ENCODE results near the gene CCDC134. TPM values are rescaled to one million over a fixed set of nuclear protein-coding genes. Genes with fewer than 3 reads are reported as not detected.

Gene CCDC134
- total RNA-seq, 6 donors from 2014 or later, result 5.5 to 12.6 (median 8.8) TPM

GRCh38 chr22:41845380-41846267 is 45.1 kb downstream of the CCDC134 start:
- peaks cover 0 to 3% (median 0%) of the 10 kb centered on the region in 4 donors for H3K36me3 ChIP-seq

GRCh38 chr22:41846268-41846987 is 45.9 kb downstream of the CCDC134 start:
- no peak for ATAC-seq (ENCODE audit: low FRiP score in 2 of 2)
- WGBS, 2 donors, result 60% methylated on average over 10 of the region's 10 CpGs

More at GRCh38 chr22:41845380-41846267, 45.1 kb downstream of the CCDC134 start:
- Histone ChIP-seq H3K27me3 (no peaks in the 10 kb centered on the region), H3K9me3 (no peaks in the 10 kb centered on the region), H3K4me3 (no peak overlapping the region), H3K4me1 (peaks cover 43 to 85% (median 74%) of the 10 kb centered on the region in 4 donors), H3K27ac (peak overlapping the region in 2 of 4 donors; percentile 36 to 45)
- DNase-seq (no peak), ATAC-seq (ENCODE audit: low FRiP score in 2 of 2) (no peak)
- TF ChIP-seq POLR2A (IDR thresholded peaks at IDR 0.05), result no peak
- TF ChIP-seq POLR2AphosphoS5 (IDR thresholded peaks at IDR 0.05), result no peak
- no peak for TF ChIP-seq CTCF (IDR thresholded peaks at IDR 0.05)
- no peak for TF ChIP-seq EP300 (IDR thresholded peaks at IDR 0.05)
- WGBS, 2 donors, result 50 to 59% methylated on average over 4 of the region's 4 CpGs

GRCh38 chr22:41847300-41847699 is 46.8 kb downstream of the CCDC134 start:
- TF ChIP-seq EP300 (IDR thresholded peaks at IDR 0.05), result no peak
- no peak for TF ChIP-seq POLR2AphosphoS5 (IDR thresholded peaks at IDR 0.05)
- TF ChIP-seq POLR2A (IDR thresholded peaks at IDR 0.05), result no peak
- TF ChIP-seq CTCF (IDR thresholded peaks at IDR 0.05), result no peak
- DNase-seq (no peak), ATAC-seq (ENCODE audit: low FRiP score in 2 of 2) (no peak)
- Histone ChIP-seq H3K4me3 (no peak overlapping the region), H3K4me1 (peaks cover 31 to 69% (median 63%) of the 10 kb centered on the region in 4 donors), H3K27me3 (no peaks in the 10 kb centered on the region), H3K36me3 (peaks cover 0 to 2% (median 0%) of the 10 kb centered on the region in 4 donors), H3K27ac (peak overlapping the region in 2 of 4 donors; percentile 21 to 45), H3K9me3 (no peaks in the 10 kb centered on the region)
- WGBS, 2 donors, result 72 to 83% methylated on average over 2 of the region's 2 CpGs

More at GRCh38 chr22:41846268-41846987, 45.9 kb downstream of the CCDC134 start:
- no peak overlapping the region for H3K4me3 ChIP-seq
- H3K4me1 ChIP-seq, result peaks cover 37 to 77% (median 67%) of the 10 kb centered on the region in 4 donors
- no peak for TF ChIP-seq POLR2AphosphoS5 (IDR thresholded peaks at IDR 0.05)
- no peak for TF ChIP-seq CTCF (IDR thresholded peaks at IDR 0.05)
- no peak for TF ChIP-seq EP300 (IDR thresholded peaks at IDR 0.05)
- no peak for TF ChIP-seq POLR2A (IDR thresholded peaks at IDR 0.05)
- no peaks in the 10 kb centered on the region for H3K27me3 ChIP-seq
- peak overlapping the region in 2 of 4 donors; percentile 29 to 45 for H3K27ac ChIP-seq
- H3K9me3 ChIP-seq, result no peaks in the 10 kb centered on the region
- peaks cover 0 to 3% (median 0%) of the 10 kb centered on the region in 4 donors for H3K36me3 ChIP-seq
- DNase-seq, result no peak

- Histone ChIP-seq H3K36me3 (no peaks in the 10 kb centered on the region), H3K9me3 (no peaks in the 10 kb centered on the region), H3K4me1 (peaks cover 31 to 58% (median 53%) of the 10 kb centered on the region in 4 donors), H3K4me3 (no peak overlapping the region), H3K27ac (peak overlapping the region; percentile 6 to 45 (median 10)), H3K27me3 (no peaks in the 10 kb centered on the region)
- DNase-seq (peak in 1 of 2 donors; percentile 94), ATAC-seq (ENCODE audit: low FRiP score in 2 of 2) (peak; percentile 85 to 93)
- peak in 3 of 6 experiments; percentile 20 to 42 (median 37) for TF ChIP-seq CTCF (IDR thresholded peaks at IDR 0.05)
- no peak for TF ChIP-seq POLR2AphosphoS5 (IDR thresholded peaks at IDR 0.05)
- WGBS, 2 donors, result 43 to 53% methylated on average over 1 to 5 of the region's 5 CpGs
Observed at GRCh38 chr22:41848468-41848867, 48.0 kb downstream of the CCDC134 start.
